HCT116 (cell line): Measurements from ENCODE around the gene ATP6V0A1.

Source experiments
- EGR1 ChIP-seq: IDR thresholded peaks from 2 replicates; pipeline ENCODE4 v1.6.1; 2012; ENCODE audit warnings: low read depth
- EZH2 ChIP-seq: fragments of 200-600 bp; sonication (generic); IDR thresholded peaks from 2 replicates; pipeline ENCODE4 v1.6.1; 2017; ENCODE audit warnings: antibody characterized with exemption, mixed run types
- POLR2A ChIP-seq: IDR thresholded peaks from 2 replicates; pipeline ENCODE4 v1.7.0; 2011; ENCODE audit warnings: borderline replicate concordance; ENCODE audit not compliant: insufficient read depth, insufficient read length; ENCODE audit errors: extremely low read depth
- SIN3A ChIP-seq: IDR thresholded peaks from 2 replicates; pipeline ENCODE4 v1.6.1; 2012; ENCODE audit warnings: low read depth
- ZFX ChIP-seq: fragments of 450-650 bp; IDR thresholded peaks from 2 replicates; pipeline ENCODE4 v1.6.1; 2017
- ZNF274 ChIP-seq: fragments of 200-500 bp; sonication (Bioruptor generic); IDR thresholded peaks from 2 replicates; pipeline ENCODE4 v1.6.1; 2014; ENCODE audit warnings: mild to moderate bottlenecking, low read depth, low read length, inconsistent platforms
- TF ChIP-seq, protein P1 (sequence below), 3 experiments: fragments of 200-600 bp in 1 of 3; sonication (generic) in 1 of 3; IDR thresholded peaks in 2 of 3; conservative IDR thresholded peaks in 1 of 3; 2 replicates each; pipeline ENCODE4 v1.5.1; 2012 to 2017; ENCODE audit warnings: low read depth in 2 of 3, low read length in 2 of 3, antibody characterized with exemption in 1 of 3, borderline replicate concordance in 1 of 3, control low read depth in 1 of 3, mild to moderate bottlenecking in 1 of 3, mixed read lengths in 1 of 3, mixed run types in 1 of 3, moderate library complexity in 1 of 3; ENCODE audit not compliant: insufficient read depth in 1 of 3
- TF ChIP-seq, protein P2 (sequence below): IDR thresholded peaks from 2 replicates; pipeline ENCODE4 v1.6.1; 2012
- TF ChIP-seq, protein P3 (sequence below): IDR thresholded peaks from 2 replicates; pipeline ENCODE4 v1.6.1; 2011; ENCODE audit warnings: mild to moderate bottlenecking, low read length, moderate library complexity; ENCODE audit not compliant: insufficient replicate concordance; ENCODE audit errors: extremely low read depth

DNA sequence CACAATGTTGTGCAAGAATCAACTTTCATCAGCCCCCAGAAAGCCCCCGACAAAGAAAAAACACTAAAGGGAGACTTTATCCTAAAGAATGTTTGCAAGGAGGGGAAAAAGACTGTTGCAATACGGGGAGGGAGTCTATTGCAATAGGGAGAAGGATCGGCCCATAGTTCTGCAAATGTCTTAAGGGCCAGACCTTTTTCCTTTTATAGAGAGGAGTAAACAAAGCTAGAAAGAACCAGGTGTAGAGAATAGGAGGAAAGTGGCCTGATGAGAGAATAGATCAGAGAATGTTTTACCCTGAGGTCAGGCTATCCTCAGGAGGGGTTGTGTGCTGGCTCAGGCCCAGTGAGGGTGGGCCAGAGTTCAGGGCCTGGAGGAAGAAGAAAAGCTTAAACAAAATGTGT, 26.9 kb upstream of the ATP6V0A1 start:
- TF ChIP-seq, protein P1, sequence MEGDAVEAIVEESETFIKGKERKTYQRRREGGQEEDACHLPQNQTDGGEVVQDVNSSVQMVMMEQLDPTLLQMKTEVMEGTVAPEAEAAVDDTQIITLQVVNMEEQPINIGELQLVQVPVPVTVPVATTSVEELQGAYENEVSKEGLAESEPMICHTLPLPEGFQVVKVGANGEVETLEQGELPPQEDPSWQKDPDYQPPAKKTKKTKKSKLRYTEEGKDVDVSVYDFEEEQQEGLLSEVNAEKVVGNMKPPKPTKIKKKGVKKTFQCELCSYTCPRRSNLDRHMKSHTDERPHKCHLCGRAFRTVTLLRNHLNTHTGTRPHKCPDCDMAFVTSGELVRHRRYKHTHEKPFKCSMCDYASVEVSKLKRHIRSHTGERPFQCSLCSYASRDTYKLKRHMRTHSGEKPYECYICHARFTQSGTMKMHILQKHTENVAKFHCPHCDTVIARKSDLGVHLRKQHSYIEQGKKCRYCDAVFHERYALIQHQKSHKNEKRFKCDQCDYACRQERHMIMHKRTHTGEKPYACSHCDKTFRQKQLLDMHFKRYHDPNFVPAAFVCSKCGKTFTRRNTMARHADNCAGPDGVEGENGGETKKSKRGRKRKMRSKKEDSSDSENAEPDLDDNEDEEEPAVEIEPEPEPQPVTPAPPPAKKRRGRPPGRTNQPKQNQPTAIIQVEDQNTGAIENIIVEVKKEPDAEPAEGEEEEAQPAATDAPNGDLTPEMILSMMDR (IDR thresholded peaks at IDR 0.05 in 2 of 3, conservative IDR thresholded peaks at IDR 0.05 in 1 of 3; ENCODE audit: borderline replicate concordance in 1 of 3, insufficient read depth in 1 of 3, low read depth in 2 of 3, low read length in 2 of 3) = no peak
- no peak for TF ChIP-seq ZNF274
- TF ChIP-seq POLR2A = no peak
- TF ChIP-seq SIN3A = no peak
- TF ChIP-seq, protein P2, sequence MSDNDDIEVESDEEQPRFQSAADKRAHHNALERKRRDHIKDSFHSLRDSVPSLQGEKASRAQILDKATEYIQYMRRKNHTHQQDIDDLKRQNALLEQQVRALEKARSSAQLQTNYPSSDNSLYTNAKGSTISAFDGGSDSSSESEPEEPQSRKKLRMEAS = no peak
- no peak for TF ChIP-seq ZFX
- TF ChIP-seq EZH2 = no peak
- TF ChIP-seq, protein P3, sequence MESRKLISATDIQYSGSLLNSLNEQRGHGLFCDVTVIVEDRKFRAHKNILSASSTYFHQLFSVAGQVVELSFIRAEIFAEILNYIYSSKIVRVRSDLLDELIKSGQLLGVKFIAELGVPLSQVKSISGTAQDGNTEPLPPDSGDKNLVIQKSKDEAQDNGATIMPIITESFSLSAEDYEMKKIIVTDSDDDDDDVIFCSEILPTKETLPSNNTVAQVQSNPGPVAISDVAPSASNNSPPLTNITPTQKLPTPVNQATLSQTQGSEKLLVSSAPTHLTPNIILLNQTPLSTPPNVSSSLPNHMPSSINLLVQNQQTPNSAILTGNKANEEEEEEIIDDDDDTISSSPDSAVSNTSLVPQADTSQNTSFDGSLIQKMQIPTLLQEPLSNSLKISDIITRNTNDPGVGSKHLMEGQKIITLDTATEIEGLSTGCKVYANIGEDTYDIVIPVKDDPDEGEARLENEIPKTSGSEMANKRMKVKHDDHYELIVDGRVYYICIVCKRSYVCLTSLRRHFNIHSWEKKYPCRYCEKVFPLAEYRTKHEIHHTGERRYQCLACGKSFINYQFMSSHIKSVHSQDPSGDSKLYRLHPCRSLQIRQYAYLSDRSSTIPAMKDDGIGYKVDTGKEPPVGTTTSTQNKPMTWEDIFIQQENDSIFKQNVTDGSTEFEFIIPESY = no peak
- no peak for TF ChIP-seq EGR1
